CMK (cell line): ENCODE results near the gene PRAMEF33.
A peak's percentile ranks its signal among the peaks of the same experiment; 100 is the strongest.
"Not testable (repeated sequence)": the region's sequence is repeated elsewhere in the genome, so short reads cannot be mapped to it uniquely, and the experiment has no call there.

ENCODE experiments used
- DNase-seq: peaks from one replicate; pipeline ENCODE4 v3.0.0-alpha.2; 2010; ENCODE audit warnings: low read depth

Gene PRAMEF33, protein sequence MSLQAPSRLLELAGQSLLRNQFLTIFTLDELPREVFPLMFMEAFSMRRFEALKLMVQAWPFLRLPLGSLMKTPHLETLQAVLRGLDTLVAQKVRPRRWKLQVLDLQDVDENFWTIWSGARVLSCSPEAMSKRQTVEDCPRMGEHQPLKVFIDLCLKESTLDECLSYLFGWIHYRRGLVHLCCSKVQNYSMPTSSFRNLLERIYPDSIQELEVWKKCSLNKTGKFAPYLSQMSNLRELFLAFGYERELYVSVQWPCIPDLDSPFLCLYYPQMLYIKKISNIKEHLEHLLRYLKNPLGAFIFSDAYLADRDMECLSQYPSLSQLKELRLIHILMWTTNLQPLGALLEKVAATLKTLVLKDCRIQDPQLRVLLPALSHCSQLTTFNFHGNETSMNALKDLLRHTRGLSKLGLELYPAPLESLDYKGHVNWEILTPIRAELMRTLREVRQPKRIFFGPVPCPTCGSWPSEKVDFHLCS

DNA sequence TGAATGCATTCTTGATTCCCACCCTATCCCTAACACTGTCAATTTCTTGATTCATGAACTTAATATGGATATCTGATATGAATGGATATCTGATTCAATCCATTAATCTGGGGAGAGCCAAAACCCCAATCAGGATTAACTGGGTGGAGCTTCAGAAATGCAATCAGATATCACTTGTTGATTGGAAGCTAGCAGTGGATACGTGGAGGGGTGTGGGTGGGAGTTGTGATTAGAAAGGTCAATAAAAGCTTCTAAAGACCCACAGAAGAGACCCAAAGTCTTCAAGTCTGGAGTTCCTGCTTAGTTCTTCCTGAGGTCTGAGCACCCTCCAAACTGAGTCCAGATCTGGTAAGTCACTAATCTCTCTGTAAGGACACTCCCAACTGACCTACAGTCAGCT is at the start of gene PRAMEF33:
TSS of gene PRAMEF33 (plus strand) at position 301 of the 400 bp plus-strand sequence. CDS start 2,416 bp downstream, outside the sequence.
- DNase-seq, result not testable (repeated sequence)

GRCh38 chr1:13253898-13254297 is 49.4 kb upstream of the PRAMEF33 start, which contains the start of gene PRAMEF5:
PRAMEF5 (plus strand) TSS chr1:13254198; CDS start chr1:13259269, 5,071 bp downstream.
- DNase-seq, result not testable (repeated sequence)

GRCh38 chr1:13265124-13265523 is 38.2 kb upstream of the PRAMEF33 start:
- not testable (repeated sequence) for DNase-seq

DNA sequence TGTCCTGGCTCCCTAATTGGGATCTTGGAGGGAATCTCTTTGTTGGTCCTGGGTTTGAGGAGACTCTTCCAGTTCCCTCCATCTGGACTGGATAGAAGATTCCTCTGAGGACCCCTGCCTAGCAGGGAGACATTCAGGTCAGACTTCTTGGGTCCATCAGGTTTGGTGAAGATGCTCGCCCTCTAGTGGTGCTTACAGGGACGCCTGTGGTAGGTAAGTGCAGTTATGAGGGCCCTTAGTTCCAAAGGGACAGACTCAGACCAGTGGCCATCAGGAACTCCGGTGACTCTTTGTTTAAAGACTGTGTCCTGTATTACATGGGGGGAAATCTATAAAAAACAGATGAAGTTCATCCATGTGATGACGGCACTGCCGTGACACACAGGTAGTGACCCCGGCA is 26.3 kb upstream of the PRAMEF33 start:
- DNase-seq, result not testable (repeated sequence)

GRCh38 chr1:13279617-13280016 is 23.7 kb upstream of the PRAMEF33 start:
- not testable (repeated sequence) for DNase-seq

DNA sequence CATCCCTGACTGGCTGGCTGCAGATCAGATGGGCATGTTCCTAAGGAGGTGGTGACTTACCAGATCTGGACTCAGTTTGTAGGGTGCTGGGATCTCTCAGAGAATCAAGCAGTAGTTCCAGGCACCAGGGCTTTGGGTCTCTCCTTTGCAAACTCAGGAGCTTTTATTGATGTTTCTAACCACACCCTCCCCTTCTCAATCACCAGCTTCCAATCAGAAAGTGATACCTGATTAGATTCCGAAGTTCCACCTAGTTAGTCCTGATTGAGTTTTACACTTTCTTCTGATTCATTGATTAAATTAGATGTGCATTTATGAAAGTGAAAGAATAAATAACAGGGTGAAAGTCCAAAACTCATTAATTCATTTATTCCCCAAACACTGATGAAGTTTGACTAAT is 18.3 kb upstream of the PRAMEF33 start, which contains the start of gene PRAMEF8:
TSS of gene PRAMEF8 (minus strand) at position 101 of the 400 bp plus-strand sequence. CDS start 1,046 bp downstream, outside the sequence.
- DNase-seq, result not testable (repeated sequence)

- not testable (repeated sequence) for DNase-seq
Observed at GRCh38 chr1:13289030-13289429, 14.3 kb upstream of the PRAMEF33 start.

- DNase-seq, result not testable (repeated sequence)
Observed at GRCh38 chr1:13297216-13297931, 6.0 kb upstream of the PRAMEF33 start.

- DNase-seq, result not testable (repeated sequence)
Observed at GRCh38 chr1:13298699-13299098, 4.6 kb upstream of the PRAMEF33 start.

DNA sequence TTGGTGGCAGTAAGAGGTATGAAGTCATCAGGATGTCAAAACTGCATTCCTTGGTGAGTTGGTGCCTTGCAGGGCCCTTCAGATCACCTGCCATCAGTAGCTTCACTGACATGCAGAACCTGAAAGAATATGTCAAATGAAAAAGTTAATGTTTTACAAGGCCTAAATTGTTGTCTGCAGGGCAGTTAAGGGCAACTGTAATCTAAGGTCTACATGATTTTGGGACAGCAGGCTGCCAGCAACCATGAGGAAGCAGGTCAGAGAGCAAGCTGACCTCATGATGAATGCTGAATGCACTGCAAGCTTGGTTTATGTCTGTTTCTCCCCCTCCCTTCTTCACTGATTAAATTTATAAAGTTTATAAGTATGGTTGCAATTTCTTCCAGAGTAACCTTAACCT is 1.1 kb upstream of the PRAMEF33 start:
- not testable (repeated sequence) for DNase-seq

GRCh38 chr1:13315281-13315680 is 11.9 kb downstream of the PRAMEF33 start, which contains the start of gene PRAMEF15:
PRAMEF15 (plus strand) TSS chr1:13315581; CDS start chr1:13318408, 2,827 bp downstream.
- not testable (repeated sequence) for DNase-seq

DNA sequence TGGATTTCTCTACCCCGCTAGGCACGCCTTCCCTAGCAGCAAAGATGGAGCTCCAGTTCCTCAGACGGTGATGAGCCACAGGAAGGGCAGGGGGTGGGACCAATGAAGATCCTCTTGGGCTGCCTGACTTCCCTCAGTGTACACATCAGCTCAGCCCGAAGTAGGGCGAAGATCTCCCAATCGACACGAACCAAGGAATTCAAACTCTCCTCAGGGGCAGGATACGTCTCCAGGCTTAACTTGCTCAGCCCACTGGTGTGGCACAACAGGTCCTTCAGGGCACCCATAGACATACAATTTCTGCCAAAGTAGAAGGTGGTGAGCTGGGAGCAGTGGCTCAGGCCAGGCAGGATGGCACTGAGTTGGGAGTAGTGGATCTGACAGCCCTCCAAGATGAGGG is 39.2 kb downstream of the PRAMEF33 start:
- not testable (repeated sequence) for DNase-seq

GRCh38 chr1:13347034-13347433 is 43.7 kb downstream of the PRAMEF33 start, which contains the start of gene PRAMEF14:
PRAMEF14 (minus strand) TSS chr1:13347134; CDS start chr1:13345314, 1,820 bp downstream.
- not testable (repeated sequence) for DNase-seq

GRCh38 chr1:13353476-13353875 is 50.1 kb downstream of the PRAMEF33 start:
- DNase-seq, result not testable (repeated sequence)

- not testable (repeated sequence) for DNase-seq
Observed at GRCh38 chr1:13354475-13354874, 51.1 kb downstream of the PRAMEF33 start.

- DNase-seq, result peak; percentile 29
Observed at GRCh38 chr1:13356774-13357173, 53.4 kb downstream of the PRAMEF33 start.
